Panc1 (cell line): ENCODE measurements around the gene ARL11. TPM values are rescaled to one million over a fixed set of nuclear protein-coding genes. Genes with fewer than 3 reads are reported as not detected.

Experiments used
- ATAC-seq: fragments of 200-7000 bp; cut with Tn5 transposase; 2 replicates; pipeline ENCODE4 v1.9.1; 2020; ENCODE audit warnings: mild to moderate bottlenecking, moderate library complexity
- BruUV-seq: library from RNA; stranded (reverse); fragments of 400-500 nt; replicated peaks from 2 replicates; lab custom pipeline; 2021; lab: Mats Ljungman, UMichigan
- CTCF ChIA-PET: fragments of 300-600 bp; sonication (Branson Sonifier 250); formaldehyde crosslinking; loops from one replicate; lab custom pipeline; 2022; ENCODE audit warnings: antibody characterized with exemption; lab: Charles Lee
- POLR2A ChIA-PET: fragments of 300-600 bp; sonication (Branson Sonifier 250); formaldehyde crosslinking; loops from one replicate; lab custom pipeline; 2022; ENCODE audit warnings: antibody characterized with exemption; lab: Charles Lee
- DNase-seq: peaks from one replicate; pipeline ENCODE4 v3.0.0-alpha.2; 2010; ENCODE audit warnings: low read depth, low spot score
- H3K27ac ChIP-seq: 2 replicates; pipeline ENCODE4 v1.5.1; 2011; ENCODE audit warnings: mild to moderate bottlenecking, low read length, inconsistent platforms
- H3K27me3 ChIP-seq: fragments of 200-500 bp; sonication (Bioruptor generic); 2 replicates; pipeline ENCODE4 v1.6.0; 2014; ENCODE audit warnings: low read length, inconsistent platforms; ENCODE audit not compliant: control insufficient read depth, insufficient read depth
- H3K36me3 ChIP-seq: fragments of 200-500 bp; sonication (Bioruptor generic); 2 replicates; pipeline ENCODE4 v1.5.1; 2014; ENCODE audit warnings: inconsistent platforms, mild to moderate bottlenecking, low read length, moderate library complexity; ENCODE audit not compliant: control insufficient read depth, insufficient read depth
- H3K4me1 ChIP-seq: 2 replicates; pipeline ENCODE4 v1.5.1; 2011; ENCODE audit warnings: inconsistent platforms, mild to moderate bottlenecking, low read length, moderate library complexity; ENCODE audit not compliant: control insufficient read depth, insufficient read depth
- H3K4me3 ChIP-seq, 2 experiments: 2 replicates each; pipeline ENCODE4 v1.5.1; 2011 to 2012; ENCODE audit warnings: low read depth in 2 of 2, low read length in 2 of 2, mild to moderate bottlenecking in 2 of 2, inconsistent platforms in 1 of 2, moderate library complexity in 1 of 2
- H3K9me3 ChIP-seq: fragments of 200-500 bp; sonication (Bioruptor generic); 2 replicates; pipeline ENCODE4 v1.5.1; 2014; ENCODE audit warnings: low read depth, mild to moderate bottlenecking, inconsistent platforms, low read length, moderate library complexity; ENCODE audit not compliant: control insufficient read depth, insufficient read depth
- POLR2AphosphoS5 ChIP-seq: IDR thresholded peaks from 2 replicates; pipeline ENCODE4 v1.6.1; 2012; ENCODE audit warnings: mild to moderate bottlenecking, low read depth, low read length, moderate library complexity
- SIN3A ChIP-seq: IDR thresholded peaks from 2 replicates; pipeline ENCODE4 v1.6.1; 2012; ENCODE audit warnings: low read depth, mild to moderate bottlenecking, low read length, moderate library complexity, borderline replicate concordance; ENCODE audit not compliant: insufficient read depth
- TCF7L2 ChIP-seq: IDR thresholded peaks from 2 replicates; pipeline ENCODE4 v1.6.1; 2011; ENCODE audit warnings: mild to moderate bottlenecking, low read depth, low read length, inconsistent platforms
- in situ Hi-C: cut with HindIII; loops from 2 replicates; pipeline ENCODE4 v1.10.0; 2016; ENCODE audit warnings: low sequenced_read_pairs, low pct_unique_long_range_greater_than_20kb
- intact Hi-C: fragments of 100-400 bp; cut with micrococcal nuclease; formaldehyde crosslinking; loops from one replicate; pipeline ENCODE4 v1.10.0; 2022; ENCODE audit not compliant: unreplicated experiment
- total RNA-seq: library from RNA; stranded (reverse); gene quantifications from one replicate; pipeline ENCODE4 v1.2.1, GENCODE V29; 2021; ENCODE audit not compliant: unreplicated experiment
- TF ChIP-seq, protein P1 (sequence below), 2 experiments: IDR thresholded peaks; 2 replicates each; pipeline ENCODE4 v1.6.1; 2011 to 2012; ENCODE audit warnings: low read depth in 2 of 2, control low read depth in 1 of 2, low read length in 1 of 2, mild to moderate bottlenecking in 1 of 2, moderate library complexity in 1 of 2; ENCODE audit not compliant: insufficient read depth in 1 of 2
- TF ChIP-seq, protein P2 (sequence below): fragments of 450-650 bp; IDR thresholded peaks from 2 replicates; pipeline ENCODE4 v1.5.1; 2017; ENCODE audit warnings: mild to moderate bottlenecking

The ARL11 gene
- total RNA-seq, 1 experiment from 2014 or later = not detected

DNA sequence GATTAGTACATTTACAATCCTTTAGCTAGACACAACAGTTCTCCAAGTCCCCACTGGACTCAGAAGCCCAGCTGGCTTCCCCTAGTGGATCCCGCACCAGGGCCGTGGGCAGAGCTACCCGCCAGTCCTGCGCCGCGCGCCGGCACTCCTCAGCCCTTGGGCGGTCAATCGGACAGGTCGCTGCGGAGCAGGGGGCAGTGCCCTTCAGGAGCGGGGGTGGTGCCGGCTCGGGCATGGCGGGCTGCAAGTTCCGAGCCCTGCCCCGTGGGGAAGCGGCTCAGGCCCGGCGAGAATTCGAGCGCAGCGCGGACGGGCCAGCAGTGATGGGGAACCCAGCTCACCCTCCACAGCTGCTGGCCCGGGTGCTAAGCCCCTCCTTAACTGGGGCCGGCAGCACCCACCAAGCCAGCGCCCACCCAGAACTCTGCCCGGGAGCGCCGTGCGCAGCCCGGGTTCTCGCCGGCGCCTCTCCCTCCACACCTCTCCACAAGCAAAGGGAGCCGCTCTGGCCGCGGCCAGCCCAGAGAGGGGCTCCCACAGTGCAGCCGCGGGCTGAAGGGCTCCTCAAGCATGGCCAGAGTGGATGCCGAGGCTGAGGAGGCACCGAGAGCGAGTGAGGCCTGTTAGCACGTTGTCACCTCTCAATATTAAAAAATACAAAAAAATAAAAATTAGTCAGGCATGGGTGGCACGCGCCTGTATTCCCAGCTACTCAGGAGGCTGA lies 50.0 kb downstream of the ARL11 start:
- BruUV-seq = no TSS peak
- TF ChIP-seq SIN3A = no peak
- TF ChIP-seq, protein P1, sequence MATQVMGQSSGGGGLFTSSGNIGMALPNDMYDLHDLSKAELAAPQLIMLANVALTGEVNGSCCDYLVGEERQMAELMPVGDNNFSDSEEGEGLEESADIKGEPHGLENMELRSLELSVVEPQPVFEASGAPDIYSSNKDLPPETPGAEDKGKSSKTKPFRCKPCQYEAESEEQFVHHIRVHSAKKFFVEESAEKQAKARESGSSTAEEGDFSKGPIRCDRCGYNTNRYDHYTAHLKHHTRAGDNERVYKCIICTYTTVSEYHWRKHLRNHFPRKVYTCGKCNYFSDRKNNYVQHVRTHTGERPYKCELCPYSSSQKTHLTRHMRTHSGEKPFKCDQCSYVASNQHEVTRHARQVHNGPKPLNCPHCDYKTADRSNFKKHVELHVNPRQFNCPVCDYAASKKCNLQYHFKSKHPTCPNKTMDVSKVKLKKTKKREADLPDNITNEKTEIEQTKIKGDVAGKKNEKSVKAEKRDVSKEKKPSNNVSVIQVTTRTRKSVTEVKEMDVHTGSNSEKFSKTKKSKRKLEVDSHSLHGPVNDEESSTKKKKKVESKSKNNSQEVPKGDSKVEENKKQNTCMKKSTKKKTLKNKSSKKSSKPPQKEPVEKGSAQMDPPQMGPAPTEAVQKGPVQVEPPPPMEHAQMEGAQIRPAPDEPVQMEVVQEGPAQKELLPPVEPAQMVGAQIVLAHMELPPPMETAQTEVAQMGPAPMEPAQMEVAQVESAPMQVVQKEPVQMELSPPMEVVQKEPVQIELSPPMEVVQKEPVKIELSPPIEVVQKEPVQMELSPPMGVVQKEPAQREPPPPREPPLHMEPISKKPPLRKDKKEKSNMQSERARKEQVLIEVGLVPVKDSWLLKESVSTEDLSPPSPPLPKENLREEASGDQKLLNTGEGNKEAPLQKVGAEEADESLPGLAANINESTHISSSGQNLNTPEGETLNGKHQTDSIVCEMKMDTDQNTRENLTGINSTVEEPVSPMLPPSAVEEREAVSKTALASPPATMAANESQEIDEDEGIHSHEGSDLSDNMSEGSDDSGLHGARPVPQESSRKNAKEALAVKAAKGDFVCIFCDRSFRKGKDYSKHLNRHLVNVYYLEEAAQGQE (IDR thresholded peaks at IDR 0.05; ENCODE audit: insufficient read depth in 1 of 2, low read depth in 2 of 2, low read length in 1 of 2) = no peak
- TF ChIP-seq, protein P2, sequence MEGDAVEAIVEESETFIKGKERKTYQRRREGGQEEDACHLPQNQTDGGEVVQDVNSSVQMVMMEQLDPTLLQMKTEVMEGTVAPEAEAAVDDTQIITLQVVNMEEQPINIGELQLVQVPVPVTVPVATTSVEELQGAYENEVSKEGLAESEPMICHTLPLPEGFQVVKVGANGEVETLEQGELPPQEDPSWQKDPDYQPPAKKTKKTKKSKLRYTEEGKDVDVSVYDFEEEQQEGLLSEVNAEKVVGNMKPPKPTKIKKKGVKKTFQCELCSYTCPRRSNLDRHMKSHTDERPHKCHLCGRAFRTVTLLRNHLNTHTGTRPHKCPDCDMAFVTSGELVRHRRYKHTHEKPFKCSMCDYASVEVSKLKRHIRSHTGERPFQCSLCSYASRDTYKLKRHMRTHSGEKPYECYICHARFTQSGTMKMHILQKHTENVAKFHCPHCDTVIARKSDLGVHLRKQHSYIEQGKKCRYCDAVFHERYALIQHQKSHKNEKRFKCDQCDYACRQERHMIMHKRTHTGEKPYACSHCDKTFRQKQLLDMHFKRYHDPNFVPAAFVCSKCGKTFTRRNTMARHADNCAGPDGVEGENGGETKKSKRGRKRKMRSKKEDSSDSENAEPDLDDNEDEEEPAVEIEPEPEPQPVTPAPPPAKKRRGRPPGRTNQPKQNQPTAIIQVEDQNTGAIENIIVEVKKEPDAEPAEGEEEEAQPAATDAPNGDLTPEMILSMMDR = no peak
- TF ChIP-seq TCF7L2 = no peak
- H3K4me3 ChIP-seq = no peak overlapping the region
- no peaks in the 10 kb centered on the region for H3K27me3 ChIP-seq
- 0 out of 2 replicates have a peak, but pooled peaks cover 3% of the 10 kb centered on the region for H3K4me1 ChIP-seq
- no peaks in the 10 kb centered on the region; the same call in 1 of the 2 replicates for H3K9me3 ChIP-seq
- H3K36me3 ChIP-seq = no peaks in the 10 kb centered on the region
- CTCF ChIA-PET = no interaction called here
- H3K27ac ChIP-seq = no peak overlapping the region
- DNase-seq (no peak), ATAC-seq (no peak)
- in situ Hi-C loops = no loop called here
- intact Hi-C loops = no loop called here
- POLR2A ChIA-PET = no interaction called here

DNA sequence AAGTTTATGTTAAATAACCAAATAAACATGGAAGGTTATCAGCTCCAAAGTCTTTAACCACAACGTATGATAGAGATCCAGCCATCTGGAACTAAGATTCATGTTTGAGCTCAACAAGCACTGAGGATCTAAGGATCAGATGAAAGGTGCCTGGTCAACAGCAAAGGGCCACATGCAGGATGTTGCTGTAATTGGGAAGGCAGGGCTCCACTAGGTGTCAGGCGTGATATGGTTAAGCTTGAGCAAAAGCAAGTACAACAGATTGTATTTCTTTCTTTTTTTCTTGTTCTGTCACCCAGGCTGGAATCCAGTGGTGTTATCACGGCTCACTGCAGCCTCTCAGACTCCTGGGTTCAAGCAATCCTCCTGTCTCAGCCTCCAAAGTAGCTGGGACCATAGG lies 50.9 kb downstream of the ARL11 start:
- no peak for TF ChIP-seq SIN3A
- TF ChIP-seq, protein P2 = no peak
- TF ChIP-seq, protein P1 (IDR thresholded peaks at IDR 0.05; ENCODE audit: insufficient read depth in 1 of 2, low read depth in 2 of 2, low read length in 1 of 2) = no peak
- TF ChIP-seq POLR2AphosphoS5 = no peak
- no peak for TF ChIP-seq TCF7L2
- Histone ChIP-seq H3K4me3 (no peak overlapping the region), H3K27me3 (no peaks in the 10 kb centered on the region), H3K4me1 (0 out of 2 replicates have a peak, but pooled peaks cover 3% of the 10 kb centered on the region), H3K36me3 (no peaks in the 10 kb centered on the region), H3K9me3 (no peaks in the 10 kb centered on the region; the same call in 1 of the 2 replicates), H3K27ac (no peak overlapping the region)
- CTCF ChIA-PET = interaction anchor here (0.7 kb wide), 1 partner anchor 114 kb away, joined by 4 read pairs; no protein-coding TSS in a partner anchor
- DNase-seq (no peak), ATAC-seq (no peak)
- no TSS peak for BruUV-seq
- POLR2A ChIA-PET = no interaction called here
- in situ Hi-C loops (no loop called here), intact Hi-C loops (no loop called here)
